SK-MEL-5 (cell line): Measurements from ENCODE around the gene PTPRT. TPM values are rescaled to one million over a fixed set of nuclear protein-coding genes. Genes with fewer than 3 reads are reported as not detected.

ENCODE experiments used
- DNase-seq: peaks from one replicate; pipeline ENCODE4 v3.0.0-alpha.2; 2016; ENCODE audit warnings: low read depth, low spot score
- in situ Hi-C: cut with HindIII; loops from 2 replicates; pipeline ENCODE4 v1.10.0; 2016; ENCODE audit warnings: low sequenced_read_pairs, high pct_unique_total_duplicates, low pct_unique_long_range_greater_than_20kb
- total RNA-seq: library from RNA; depleted of rRNA; stranded (reverse); fragments of >200 nt; shearing (Covaris generic); gene quantifications from 2 replicates; pipeline ENCODE4 v1.2.3, GENCODE V29; 2014

PTPRT gene
- total RNA-seq, 1 experiment from 2014 or later, result not detected

DNA sequence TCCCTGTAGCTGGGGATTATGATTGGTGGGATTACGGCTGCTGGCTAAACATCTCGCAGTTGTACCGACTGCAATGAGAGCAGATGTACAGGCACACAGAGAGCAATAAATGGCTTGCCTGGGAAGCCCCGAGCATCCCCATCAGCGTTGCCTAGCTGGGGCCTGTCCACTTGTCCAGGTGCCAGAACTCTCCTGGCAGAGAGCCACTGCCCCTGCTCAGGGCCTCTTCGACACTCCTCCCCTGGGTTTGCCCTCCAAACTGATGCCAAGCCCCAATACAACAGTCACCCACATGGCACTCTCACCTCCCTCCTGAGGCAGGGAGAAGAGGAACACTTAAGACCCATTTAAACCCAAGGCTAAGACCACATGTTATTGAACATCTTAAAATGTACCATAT is 715.1 kb downstream of the PTPRT start:
- no peak for DNase-seq
- in situ Hi-C loops, result no loop called here

DNA sequence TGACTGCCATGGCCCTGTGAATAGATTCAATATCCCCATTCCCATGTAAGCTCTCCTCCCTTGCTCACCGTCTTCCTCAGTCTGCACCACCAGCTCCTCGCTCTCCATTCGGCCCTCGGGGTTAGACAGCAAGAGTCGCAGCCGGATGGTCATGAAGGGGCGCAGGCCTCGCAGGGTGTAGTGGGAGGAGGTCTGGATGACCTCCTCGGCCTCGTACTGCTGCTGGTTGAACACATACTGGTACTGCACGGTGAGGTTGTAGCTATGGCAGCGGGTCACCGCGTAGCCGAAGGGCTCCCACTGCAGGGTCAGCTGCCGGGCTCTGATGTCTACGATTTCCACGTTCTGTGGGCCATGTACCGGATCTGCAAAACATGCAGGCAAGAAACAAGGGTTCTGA is 717.5 kb downstream of the PTPRT start:
- no peak for DNase-seq
- in situ Hi-C loops, result no loop called here

DNA sequence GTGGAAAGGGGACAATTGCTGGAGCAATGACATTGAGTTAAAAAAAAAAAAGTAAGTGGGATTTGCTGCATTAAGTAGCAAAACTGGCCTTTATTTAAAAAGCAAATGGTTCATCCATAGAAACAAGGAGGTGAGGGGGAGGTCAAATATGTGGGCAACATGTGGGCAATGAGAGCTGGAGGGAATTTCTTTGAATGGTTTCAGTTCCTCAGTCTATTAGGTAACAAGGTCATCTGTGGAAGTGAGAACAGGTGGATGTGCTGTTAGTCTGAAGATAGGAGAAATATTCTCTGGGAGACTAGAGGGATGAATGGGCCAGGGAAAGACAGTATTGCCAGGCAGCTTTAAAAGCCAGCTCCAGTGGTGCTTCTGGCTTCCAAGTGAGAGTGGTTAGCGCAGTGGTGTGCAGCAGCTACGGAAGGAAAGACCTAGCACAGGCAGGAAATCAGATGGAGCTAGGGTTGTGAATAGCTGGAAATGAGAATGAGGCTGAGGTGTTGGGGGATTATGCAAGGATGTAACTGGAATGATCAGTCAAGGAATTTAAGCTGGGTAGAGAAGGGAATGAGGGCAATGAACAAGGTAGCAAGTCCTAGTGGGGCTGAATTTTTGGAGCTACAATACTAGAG is 727.6 kb downstream of the PTPRT start:
- in situ Hi-C loops, result no loop called here
- DNase-seq, result no peak

DNA sequence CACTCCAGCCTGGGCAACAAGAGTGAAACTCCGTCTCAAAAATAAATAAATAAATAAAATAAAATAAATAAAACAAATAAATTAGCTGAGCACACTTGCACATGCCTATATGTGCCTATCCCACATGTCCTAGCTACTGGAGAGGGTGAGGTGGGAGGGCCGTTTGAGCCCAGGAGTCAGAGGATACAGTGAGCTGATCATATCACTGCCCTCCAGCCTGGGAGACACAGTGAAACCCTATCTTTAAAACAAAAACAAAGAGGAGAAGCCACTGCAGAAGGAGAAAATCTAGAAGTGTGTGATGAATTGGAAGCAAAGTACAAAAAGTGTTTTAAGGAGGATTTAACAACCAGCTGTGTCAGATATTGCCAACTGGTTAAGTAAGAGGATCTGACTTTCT is 728.4 kb downstream of the PTPRT start:
- in situ Hi-C loops, result no loop called here
- DNase-seq, result no peak

DNA sequence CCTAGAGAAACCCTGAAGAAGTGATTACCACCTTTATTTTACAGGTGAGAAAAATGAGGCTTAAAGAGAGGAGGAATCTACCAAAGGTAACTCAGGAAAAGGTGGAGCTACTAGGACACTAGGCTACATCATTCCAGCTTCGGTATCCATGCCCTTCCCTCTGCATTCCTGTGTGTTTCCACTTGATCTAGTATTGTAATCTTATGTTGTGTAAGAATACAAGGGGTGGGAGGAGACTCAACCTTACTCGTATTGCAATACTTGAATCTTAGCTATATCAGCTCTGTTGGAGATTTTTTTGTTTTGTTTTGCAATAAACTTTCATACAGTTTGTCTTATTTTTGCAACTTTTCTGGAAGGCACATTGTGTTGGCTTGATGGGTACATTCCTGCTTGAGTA is 742.4 kb downstream of the PTPRT start:
- in situ Hi-C loops, result no loop called here
- DNase-seq, result no peak

DNA sequence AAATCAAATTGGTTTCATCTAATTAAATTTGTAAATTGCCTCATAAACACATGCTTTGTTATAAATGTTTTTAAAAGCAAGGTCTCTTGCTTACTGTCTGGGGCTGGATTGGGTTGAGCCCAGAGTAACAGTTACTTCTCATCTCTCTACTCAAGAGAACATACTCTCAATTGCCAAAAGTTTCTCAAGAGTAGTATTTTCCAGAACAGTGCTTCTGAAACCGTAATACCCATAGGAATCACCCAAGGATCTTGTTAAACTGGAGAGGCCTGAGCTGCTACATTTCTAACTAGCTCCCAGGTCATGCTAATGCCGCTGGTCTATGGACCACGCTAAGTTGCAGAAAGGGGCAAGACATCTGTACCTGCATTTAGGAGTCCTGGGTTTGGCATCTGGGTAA is 744.9 kb downstream of the PTPRT start:
- in situ Hi-C loops, result no loop called here
- DNase-seq, result no peak

DNA sequence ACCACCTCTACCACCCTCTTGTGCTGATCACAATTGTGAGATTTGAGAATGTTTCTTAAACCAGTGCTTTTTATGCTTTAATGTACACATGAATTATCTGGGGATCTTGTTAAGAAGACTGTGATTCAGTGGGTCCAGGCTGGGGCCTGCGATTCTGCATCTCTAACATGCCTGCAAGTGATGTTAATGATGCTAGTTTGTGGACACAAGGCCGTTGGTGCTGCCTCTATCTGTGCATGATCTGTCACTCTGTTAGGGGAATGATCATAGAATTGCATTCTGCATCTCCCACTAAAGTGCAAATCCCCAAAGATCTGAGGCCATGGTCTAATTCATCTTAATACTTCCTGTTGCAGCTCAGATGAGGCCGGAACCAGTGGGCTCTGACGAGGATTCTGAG is 746.5 kb downstream of the PTPRT start:
- in situ Hi-C loops, result no loop called here
- DNase-seq, result no peak

DNA sequence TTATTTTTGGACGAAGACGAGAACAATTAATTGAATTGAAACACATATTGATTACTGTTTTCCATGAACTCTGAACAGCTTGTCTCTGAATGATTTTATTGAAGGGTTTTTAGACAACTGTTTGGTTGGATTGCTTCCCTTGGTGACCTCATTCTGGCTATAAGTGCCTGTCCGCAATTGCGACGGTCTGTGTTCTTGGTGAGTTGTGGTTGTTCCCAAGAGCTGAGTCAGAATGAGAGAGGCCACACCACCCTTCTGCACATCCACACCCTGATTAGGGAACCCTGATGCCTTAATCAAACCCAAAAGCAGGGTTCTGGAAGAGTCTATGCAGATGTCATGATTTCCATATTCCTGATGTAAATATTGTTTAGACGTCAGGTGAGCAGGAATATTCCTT is 747.0 kb downstream of the PTPRT start:
- in situ Hi-C loops, result no loop called here
- no peak for DNase-seq

DNA sequence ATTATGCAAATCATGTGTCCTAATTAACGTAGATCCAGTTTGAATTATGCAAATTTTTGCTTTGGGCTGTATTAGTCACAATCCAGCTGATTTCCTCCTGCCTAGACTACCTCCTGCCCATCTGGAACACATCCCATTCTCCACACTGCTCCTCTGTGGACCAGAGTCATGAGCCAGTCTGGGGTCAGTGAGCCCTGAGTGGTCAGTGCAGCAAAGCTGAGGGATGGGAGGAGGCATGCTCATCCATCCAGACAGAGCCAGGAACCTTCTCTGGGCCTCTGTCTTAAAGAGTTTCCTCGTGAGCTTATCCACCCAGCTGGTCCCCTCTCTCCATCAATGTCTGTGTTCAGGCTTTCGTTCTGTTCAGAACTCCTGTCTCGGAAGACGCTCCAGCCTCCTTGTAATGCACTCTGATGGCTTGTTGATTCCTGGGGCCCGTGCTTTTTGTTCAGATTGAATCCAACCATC is 747.8 kb downstream of the PTPRT start:
- DNase-seq, result no peak
- in situ Hi-C loops, result no loop called here

DNA sequence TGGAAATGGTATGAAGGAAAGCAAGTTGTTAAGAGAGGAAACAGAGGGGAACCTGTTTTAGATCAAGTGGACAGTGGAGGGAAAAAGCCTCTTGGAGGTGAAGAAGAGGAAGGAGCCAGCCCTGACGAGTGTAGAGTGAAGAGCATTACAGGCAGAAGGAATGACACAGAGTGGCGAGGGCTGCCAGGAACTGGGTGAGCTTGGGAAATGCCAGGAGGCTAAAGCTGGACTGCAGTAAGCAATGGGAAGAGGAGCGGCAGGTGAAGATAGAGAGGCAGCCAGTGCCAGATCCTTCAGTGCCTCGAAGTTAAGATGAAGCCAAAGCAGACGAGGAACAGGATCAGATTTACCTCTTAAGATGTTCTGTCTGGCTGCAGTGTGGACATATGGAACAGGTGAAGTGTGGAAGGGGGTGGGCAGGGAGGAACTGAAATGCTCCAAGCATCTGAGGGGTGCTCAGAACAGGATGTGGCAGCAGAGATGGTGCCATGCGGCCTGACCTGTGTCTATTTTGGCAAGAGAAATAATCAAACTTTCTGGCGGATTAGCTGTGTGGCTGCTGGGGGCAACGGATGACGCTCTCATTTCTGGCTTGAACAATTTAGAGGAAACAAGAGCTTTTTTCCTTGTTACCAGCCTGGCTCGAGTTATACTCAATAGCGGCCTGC is 748.4 kb downstream of the PTPRT start:
- DNase-seq, result no peak
- in situ Hi-C loops, result no loop called here

DNA sequence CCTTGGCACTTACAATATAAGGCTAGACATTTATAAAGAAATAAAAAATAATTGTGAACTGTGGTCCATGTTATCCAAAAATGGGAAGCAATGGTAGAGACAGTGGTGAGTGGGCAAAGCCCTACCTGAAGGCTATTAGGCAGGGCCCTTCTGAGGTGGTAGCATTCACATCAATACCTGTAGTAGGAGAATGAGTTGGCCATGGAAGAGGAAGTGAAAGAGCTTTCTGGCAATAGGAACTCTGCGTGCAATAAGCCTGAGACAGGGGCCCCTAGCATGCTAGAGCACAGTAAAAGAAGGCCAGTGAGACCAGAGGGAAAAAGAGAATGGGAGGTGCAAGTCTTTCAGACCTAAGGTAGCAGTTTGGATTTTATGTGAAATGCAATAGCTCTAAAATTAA is 754.5 kb downstream of the PTPRT start:
- no peak for DNase-seq
- in situ Hi-C loops, result no loop called here

DNA sequence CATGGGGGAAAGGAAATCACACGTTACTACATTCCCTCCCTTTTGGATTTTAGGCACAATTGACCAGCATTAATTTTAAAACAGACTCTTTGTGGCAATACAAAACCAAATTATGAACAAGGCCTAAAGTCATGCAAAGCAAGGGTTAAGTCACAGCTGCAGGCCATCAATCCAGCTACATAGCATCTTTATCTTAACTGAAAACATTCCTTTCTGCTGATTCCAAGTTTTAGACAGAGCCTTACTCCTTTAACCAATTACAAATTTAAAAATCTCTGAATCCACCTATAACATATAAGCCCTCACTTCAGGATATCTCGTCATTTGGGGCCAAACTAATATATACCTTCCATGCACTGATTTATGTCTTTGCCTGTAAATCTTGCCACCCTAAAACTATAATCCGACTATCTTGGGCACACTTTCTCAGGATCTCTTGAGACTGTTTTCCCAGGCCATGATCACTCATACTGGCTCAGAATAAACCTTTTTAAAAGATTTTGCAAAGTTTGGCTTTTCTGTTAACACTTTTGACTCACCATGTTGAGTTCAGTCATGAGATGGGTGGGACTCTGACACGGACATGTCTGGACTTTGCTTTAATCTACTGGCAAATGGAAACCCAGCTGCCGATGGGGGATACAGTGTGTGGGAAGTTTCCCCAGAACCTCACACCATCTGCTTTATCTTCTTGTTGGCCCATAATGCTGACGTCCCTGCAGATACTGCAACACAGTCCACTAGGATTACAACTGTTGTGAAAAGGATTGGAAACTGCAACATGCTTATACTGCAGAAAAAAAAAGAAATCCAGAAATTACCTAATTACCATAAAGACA is 757.0 kb downstream of the PTPRT start:
- in situ Hi-C loops, result no loop called here
- no peak for DNase-seq

DNA sequence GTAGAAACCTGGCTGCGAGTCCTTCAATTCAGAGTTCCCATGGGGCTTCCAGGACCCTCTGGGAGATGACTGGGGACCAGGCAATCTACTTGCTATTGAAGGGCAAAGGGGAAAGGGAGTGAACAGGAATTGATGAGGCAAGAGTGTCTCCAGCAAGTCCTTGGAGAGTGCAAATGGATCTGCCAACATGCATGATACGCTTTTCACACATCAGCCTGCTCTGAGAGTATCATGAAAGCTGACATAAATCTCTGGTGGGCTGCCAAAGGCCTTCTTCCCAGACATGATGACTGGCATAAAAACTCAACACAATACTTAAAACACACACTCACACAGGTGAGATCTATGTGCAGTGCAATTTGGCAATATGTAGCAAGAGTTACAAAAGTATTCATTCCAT is 759.1 kb downstream of the PTPRT start:
- in situ Hi-C loops, result no loop called here
- no peak for DNase-seq

DNA sequence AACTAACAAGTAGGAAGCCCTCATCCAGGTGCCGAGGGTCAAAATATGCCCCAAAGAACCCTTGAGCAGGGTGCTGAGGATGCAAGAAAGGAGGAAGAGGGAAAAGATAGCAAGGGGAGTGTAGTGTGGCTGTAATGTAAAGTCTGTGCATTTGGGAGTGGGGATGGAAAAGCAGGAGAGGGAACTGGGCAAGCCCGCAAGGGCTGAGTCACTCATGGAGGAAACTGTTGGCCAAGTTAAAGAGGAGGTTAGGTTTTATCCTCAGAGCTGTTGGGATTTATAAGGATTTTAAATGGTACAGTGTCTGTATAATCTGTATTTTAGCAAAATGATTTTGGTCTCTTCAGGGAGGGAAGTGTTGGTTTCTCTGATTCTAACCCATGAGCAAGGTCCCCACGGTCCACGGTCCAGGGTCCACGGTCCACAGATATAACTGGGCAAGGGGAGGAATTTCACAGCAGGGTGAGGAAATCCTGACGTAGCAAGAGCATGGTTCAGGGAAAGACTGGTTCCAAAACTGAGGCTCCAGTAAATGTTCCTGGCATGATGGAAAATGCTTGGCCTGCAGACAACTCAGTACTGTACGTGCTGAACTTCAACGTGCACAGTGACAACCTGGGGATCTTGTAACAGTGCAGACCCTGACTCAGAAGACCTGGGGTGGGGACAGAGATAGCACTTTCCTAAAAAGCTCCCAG is 759.8 kb downstream of the PTPRT start:
- in situ Hi-C loops, result no loop called here
- DNase-seq, result no peak

DNA sequence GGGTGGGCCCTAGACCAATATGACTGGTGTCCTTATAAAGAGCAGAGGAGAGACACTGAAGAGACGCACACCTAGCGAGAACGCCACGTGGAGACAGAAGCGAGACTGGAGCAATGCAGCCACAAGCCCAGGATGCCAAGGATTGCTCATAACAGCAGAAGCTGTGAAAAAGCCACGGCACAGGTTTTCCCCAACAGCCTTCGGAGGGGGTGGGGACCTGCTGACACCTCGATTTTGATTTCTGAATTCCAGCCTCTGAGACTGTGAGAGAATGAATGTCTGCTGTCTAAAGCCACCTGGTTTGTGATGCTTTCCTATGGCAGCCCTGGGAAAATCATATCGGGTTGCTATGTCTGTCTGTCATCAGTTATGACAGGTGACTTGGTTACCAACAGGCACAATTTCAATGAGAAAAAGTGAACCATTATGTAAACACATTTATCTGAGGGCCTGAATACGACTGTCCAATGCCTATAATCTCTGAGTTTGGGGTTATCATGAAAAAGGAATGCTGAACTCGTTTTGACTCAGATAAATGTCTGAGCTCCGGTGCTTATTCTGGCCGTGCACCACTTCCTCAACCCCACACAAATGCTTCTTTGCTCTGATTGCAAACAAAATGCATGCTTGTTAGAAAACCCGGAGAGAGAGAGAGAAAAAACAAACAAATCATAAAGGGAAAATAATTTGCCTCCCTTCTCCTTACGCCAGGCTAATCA is 769.7 kb downstream of the PTPRT start:
- in situ Hi-C loops, result no loop called here
- DNase-seq, result no peak

DNA sequence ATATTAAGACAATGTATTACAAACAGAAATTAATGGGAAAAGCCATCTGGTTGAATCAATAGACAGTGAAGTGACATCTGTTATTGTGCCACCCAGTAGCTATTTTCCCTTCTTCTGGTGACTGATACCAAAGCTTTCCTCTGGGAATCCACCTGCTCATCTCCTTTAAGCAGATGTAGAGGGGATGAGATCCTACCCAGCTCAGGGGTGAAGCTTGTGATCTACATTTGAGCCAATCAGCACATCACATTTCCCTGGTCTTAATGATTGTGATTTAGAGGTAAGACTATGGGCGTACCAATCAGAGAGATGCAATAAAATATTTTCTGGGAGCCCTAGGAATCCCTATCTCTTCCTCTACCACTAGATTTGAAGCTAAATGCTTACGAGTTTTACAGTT is 782.9 kb downstream of the PTPRT start:
- in situ Hi-C loops, result no loop called here

DNA sequence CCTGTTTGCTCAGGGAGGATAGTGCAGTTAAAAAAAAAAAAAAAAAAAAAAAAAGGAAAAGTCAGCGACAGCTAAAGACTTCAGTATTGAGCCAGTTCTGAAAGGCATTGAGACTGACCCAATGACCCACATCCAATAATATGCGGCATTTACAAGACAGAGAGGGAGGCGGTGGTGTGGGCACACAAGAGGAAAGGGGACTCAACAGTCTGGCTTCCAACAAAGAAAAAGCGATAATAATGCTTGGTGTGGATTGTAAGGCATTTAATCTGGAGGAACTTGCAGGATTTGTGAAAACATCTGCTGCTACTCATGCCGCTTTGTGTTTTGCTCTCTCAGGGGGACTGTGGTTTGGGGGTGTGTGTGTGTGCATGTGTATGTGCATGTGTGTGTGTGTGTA is 787.3 kb downstream of the PTPRT start:
- DNase-seq, result no peak
- in situ Hi-C loops, result no loop called here

More for the DNA sequence above, 782.9 kb downstream of the PTPRT start:
- DNase-seq, result no peak

DNA sequence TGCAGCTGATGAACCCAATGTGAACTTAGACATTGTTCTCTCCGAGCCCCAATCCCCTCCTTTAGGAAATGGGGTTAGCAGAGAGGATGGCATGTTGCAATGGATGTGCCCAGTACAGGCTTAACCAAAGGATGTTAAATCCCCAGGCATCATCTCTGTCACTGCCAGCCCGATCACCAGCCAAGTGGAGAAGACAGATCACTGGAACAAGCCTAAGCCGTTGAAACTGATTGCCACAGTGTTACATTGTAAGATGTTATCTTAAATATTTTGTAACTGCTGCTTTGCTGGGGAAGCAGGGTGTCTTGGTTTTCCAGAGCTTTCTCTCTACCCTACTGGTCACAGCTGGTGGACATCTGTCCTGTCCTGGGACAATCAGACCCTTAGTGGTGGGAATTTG is 788.1 kb downstream of the PTPRT start:
- DNase-seq, result no peak
- in situ Hi-C loops, result no loop called here
